Effector memory CD4-positive, alpha-beta T cell (primary cell): ENCODE measurements around the gene STX16.

Source experiments
- DNase-seq, 3 donors: peaks; one replicate each; pipeline ENCODE4 v3.0.0-alpha.2; 2020
- H3K27ac ChIP-seq: 2 replicates; pipeline ENCODE4 v1.7.0; 2013; ENCODE audit warnings: mild to moderate bottlenecking, low read length, moderate library complexity; ENCODE audit not compliant: insufficient read depth, poor library complexity, severe bottlenecking
- H3K27me3 ChIP-seq: replicated peaks from 2 replicates; pipeline ENCODE4 v1.7.0; 2013; ENCODE audit warnings: mild to moderate bottlenecking, low read length; ENCODE audit not compliant: insufficient read depth, control insufficient read depth, poor library complexity, severe bottlenecking
- H3K36me3 ChIP-seq: 2 replicates; pipeline ENCODE4 v1.7.0; 2013; ENCODE audit warnings: mild to moderate bottlenecking, low read length, moderate library complexity; ENCODE audit not compliant: control insufficient read depth, insufficient read depth
- H3K4me1 ChIP-seq: 2 replicates; pipeline ENCODE4 v1.7.0; 2013; ENCODE audit warnings: low read length, mild to moderate bottlenecking; ENCODE audit not compliant: control insufficient read depth, insufficient read depth, poor library complexity, severe bottlenecking
- H3K4me3 ChIP-seq: 2 replicates; pipeline ENCODE4 v1.7.0; 2013; ENCODE audit warnings: low read length, low read depth, mild to moderate bottlenecking; ENCODE audit not compliant: insufficient read depth, poor library complexity, severe bottlenecking
- H3K9me3 ChIP-seq: 2 replicates; pipeline ENCODE4 v1.7.0; 2013; ENCODE audit warnings: mild to moderate bottlenecking, low read length, moderate library complexity; ENCODE audit not compliant: control insufficient read depth

The STX16 gene

DNA sequence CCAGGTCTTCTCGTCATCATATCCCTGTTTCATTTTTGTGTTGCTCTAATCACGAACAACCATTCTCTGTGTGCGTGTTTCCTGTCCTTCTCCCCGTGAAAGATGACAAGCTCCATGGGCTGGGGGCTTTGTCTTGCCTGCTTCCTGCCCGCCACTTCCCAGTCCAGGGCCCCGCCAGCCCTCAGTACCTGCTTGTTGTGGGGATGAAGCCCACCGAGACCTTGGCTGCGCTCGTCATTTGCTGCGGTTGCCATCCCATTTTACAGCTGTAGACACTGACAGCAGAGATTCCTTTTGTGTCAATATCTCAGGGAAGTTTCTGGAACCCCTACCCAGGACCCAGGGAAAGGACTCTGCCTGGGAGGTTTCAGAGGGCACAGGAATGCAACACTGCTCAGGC lies 40.3 kb upstream of the STX16 start:
- H3K27me3 ChIP-seq: no peaks in the 10 kb centered on the region
- DNase-seq: no peak
- no peak overlapping the region for H3K4me3 ChIP-seq
- H3K9me3 ChIP-seq: no peaks in the 10 kb centered on the region
- H3K36me3 ChIP-seq: no peaks in the 10 kb centered on the region
- no peak overlapping the region for H3K27ac ChIP-seq
- no peaks in the 10 kb centered on the region for H3K4me1 ChIP-seq

DNA sequence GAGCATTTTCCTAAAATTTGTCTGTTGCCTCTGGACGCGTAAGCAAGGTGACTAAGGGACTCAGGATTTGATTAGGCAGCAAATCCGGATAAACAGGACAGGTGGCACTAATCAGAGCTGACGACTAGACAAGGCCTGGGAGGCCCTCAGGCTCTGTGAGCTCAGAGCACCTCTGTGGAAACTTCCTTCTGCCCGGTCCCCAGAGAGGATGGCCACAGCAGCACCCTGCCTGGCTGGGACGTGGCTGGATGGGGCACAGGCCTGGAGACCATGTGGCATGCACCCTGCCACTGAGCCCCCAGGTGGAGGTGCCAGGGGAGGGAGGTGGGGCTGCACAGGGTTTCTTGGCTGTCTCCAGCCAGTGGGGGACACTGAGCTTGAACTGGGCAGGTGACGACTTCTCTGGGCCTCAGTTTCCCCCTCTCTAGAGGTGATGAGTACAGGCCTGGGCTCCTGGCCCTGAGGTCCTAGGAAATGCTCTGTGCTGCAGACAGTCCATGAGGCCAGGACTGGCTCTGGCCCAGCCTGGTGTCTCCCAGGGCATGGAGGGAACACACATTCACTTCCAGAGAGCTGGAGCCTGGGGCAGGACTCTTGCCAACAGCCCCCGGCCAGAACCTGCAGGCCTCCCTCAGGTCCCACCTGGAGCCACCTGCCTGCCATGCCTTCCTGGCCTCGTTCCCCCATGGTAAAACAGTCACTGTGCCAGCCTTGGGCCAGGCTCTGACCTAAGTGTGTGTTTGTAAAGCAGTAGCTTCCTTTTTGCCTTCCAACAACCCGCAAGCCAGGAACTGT lies 39.6 kb upstream of the STX16 start:
- DNase-seq: no peak
- Histone ChIP-seq H3K9me3 (no peaks in the 10 kb centered on the region), H3K27me3 (no peaks in the 10 kb centered on the region), H3K36me3 (no peaks in the 10 kb centered on the region), H3K4me1 (no peaks in the 10 kb centered on the region), H3K27ac (no peak overlapping the region), H3K4me3 (no peak overlapping the region)

DNA sequence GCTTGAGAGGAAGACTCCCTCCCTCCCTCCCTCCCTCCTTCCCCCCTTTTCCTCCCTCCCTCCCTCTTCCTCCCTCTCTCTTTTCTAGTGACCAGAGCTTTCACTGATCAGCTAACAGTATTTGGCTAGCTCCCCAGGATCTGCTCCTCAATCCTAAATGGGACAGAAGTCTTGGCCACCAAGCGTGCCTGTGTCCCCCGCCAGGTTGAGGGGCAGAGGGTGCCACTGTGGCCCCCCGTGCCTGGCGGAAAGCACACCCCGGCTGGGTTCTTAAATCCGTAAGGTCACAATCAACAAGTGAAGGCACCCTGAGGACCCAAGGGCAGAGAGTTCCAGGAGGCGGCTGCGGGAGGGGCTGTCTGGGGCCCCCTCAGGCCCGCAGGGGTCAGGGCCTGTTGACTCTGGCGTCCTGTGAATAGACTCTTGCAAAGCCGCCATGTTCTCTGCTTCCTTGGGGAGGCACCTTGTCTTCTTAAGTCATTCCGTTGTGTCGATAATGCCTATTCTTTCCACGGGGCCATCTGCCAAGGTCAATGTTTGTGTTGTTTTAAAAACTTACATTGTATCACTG lies 38.9 kb upstream of the STX16 start:
- no peak overlapping the region for H3K4me3 ChIP-seq
- DNase-seq: no peak
- H3K27ac ChIP-seq: no peak overlapping the region
- H3K4me1 ChIP-seq: no peaks in the 10 kb centered on the region
- no peaks in the 10 kb centered on the region for H3K36me3 ChIP-seq
- no peaks in the 10 kb centered on the region for H3K27me3 ChIP-seq
- H3K9me3 ChIP-seq: no peaks in the 10 kb centered on the region

DNA sequence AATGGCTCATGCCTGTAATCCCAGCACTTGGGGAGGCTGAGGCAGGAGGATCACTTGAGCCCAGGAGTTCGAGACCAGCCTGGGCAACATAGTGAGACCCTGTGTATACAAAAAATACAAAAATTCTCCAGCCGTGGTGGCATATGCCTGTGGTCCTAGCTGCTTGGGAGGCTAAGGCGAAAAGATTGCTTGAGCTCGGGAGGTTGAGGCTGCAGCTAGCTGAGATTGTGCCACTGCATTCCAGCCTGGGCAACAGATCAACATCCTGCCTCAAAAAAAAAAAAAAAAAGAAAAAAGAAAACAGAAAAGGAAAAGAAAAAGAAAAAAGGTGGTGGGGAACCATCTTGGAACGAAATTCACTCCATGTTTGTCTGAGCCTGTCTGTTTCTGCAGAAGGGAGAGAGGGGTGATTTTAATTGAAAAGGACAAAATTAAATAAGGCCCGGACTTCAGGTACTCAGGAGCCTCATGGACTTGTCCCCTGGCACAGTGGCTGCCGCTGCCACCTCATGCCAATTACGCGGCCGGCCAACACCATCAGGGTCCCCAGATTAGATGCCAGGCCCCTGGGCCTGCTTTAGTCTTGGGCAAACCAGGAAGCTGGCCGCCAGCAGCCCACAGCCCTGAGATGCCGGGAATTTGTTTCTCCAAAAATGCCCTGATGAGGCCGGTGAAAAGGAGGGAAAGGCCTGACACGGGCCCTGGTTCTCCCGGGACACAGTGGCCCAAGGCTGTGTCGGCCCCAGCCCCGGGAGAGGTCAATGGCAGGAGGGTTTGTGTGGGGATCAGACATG lies 37.8 kb upstream of the STX16 start:
- no peaks in the 10 kb centered on the region for H3K9me3 ChIP-seq
- no peak overlapping the region for H3K27ac ChIP-seq
- no peaks in the 10 kb centered on the region for H3K4me1 ChIP-seq
- no peak overlapping the region for H3K4me3 ChIP-seq
- H3K36me3 ChIP-seq: no peaks in the 10 kb centered on the region
- no peaks in the 10 kb centered on the region for H3K27me3 ChIP-seq
- DNase-seq: no peak

DNA sequence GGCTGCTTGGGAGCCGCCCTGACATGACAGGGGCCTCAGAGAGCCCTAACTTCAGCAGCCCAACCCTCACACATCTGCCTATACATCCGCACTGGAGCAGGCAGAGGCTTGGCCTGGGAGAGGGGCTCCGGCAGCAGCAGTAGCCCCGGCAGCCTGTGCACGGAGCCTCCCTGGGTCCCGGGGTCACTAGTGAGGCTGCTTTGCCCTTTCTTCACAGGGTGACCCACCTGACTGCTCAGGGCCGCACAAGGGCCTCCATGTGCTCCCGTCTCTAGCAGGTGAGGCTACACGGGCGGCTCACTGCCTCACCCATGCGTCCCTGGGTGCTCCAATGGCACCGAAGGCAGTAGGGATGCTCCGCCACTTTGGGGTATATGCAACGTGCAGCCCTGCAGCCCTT lies 36.7 kb upstream of the STX16 start:
- no peak overlapping the region for H3K27ac ChIP-seq
- H3K36me3 ChIP-seq: no peaks in the 10 kb centered on the region
- no peaks in the 10 kb centered on the region for H3K27me3 ChIP-seq
- no peak for DNase-seq
- no peaks in the 10 kb centered on the region for H3K9me3 ChIP-seq
- no peak overlapping the region for H3K4me3 ChIP-seq
- no peaks in the 10 kb centered on the region for H3K4me1 ChIP-seq

DNA sequence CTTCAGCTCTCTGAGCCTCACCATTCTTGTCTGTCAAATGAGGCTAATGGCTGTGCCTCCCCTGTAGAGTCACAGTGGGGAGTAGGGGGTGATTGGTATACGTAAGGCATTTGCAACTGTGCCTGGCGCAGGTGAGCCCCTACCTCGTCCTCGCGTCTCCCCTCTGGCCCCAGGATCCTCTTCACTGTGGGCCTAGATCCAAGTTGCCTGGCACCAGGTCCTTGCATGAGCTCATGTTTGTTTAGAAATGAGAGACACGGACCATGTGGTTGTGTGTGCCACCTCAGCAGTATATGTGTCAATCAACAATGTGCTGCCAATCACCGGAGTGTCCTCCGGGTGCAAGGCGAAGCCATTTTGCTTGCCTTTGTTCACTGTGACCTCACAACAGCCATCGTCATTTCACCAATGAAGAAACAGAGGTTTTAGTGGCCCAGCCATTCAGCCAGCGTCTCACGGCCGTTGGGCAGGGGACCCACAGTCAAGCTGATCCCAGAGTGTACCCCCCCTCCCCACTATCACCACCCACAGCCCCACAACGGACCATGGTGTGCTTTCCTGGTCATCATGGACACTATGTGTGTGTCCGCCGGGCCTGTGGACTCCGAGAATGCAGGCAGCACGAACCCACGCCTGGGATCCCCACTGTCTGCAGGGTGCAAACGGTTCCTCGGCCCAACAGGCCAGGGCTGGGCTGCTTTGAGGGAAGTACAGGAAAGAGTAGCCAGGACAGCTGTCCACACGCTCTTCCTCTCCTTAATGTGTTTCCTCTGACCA lies 35.9 kb upstream of the STX16 start:
- Histone ChIP-seq H3K27ac (no peak overlapping the region), H3K27me3 (no peaks in the 10 kb centered on the region), H3K36me3 (no peaks in the 10 kb centered on the region), H3K4me1 (no peaks in the 10 kb centered on the region), H3K9me3 (no peaks in the 10 kb centered on the region), H3K4me3 (no peak overlapping the region)
- DNase-seq: no peak

DNA sequence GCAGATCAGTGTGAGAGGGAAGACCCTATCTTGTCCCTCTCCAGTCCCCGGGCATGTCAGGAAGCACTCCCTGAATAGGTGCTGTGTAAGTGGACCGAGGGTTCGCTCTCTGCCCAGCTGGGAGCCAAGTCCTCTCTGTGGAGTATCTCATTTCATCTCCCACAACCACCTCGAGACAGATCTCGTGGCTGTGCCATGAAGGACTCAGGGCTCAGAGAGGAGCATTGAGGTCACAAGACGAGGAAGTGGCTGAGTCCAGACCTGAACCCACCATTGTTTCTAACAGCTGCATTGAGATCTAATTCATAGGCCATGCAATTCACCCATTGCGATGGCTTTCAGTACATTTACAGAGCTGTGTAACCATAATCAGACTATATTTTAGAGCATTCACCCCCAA lies 34.7 kb upstream of the STX16 start:
- no peaks in the 10 kb centered on the region for H3K4me1 ChIP-seq
- H3K27me3 ChIP-seq: no peaks in the 10 kb centered on the region
- no peak overlapping the region for H3K4me3 ChIP-seq
- no peaks in the 10 kb centered on the region for H3K36me3 ChIP-seq
- no peaks in the 10 kb centered on the region for H3K9me3 ChIP-seq
- DNase-seq: no peak
- no peak overlapping the region for H3K27ac ChIP-seq

DNA sequence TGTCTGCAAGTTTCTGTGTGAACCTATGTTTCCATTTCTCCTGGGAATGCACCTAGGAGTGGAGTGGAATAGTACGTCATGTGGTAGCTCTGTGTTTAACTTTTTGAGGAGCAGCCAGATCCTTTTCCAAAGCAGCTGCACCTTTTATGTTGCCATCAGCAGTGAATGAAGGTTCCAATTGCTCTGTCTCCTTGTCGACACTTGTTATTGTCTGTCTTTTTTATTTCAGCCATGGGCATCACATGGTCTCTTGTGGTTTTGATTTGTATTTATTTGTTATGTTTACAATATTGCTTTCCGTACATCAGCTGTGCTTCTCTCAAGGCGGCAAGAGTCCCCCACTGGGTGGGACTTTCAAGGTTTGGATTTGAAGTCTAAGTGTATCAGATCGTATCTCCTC lies 33.9 kb upstream of the STX16 start:
- DNase-seq: no peak
- Histone ChIP-seq H3K4me1 (no peaks in the 10 kb centered on the region), H3K9me3 (no peaks in the 10 kb centered on the region), H3K27ac (no peak overlapping the region), H3K27me3 (no peaks in the 10 kb centered on the region), H3K4me3 (no peak overlapping the region), H3K36me3 (no peaks in the 10 kb centered on the region)

DNA sequence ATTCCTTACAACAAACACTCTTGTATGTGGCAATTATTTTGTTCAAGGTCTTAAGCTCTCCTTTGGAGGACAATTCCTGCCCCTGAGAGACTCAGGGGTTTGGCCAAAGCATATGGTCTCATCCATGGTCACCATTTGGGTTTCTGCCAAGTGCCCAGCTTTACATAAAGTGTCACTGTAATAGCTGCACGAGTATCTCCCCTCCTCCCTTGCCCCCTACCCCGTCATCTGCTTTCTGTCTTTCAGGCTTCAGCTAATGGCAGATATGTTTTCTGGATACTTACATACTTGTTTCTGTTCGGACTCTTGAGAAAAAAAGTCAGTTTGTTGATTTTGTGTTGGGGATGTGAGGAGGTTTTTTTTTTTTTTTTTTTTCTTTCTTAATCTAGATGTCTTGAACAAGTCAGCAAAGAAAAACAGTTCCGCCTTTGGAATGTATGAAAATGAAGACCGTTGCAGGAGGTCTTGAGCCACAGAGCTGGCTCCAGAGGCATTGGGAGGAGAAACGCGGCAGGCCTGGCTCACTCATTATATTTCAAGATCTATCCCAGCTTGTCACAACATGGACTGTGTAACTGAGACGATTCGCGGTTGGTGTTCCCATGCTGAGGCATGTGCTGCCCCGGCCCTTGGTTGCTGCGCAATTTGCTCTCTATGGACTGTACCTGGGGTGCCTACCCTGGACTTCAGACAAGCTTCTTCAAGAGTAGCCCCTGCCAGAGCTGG lies 32.6 kb upstream of the STX16 start:
- Histone ChIP-seq H3K4me1 (no peaks in the 10 kb centered on the region), H3K27ac (no peak overlapping the region), H3K27me3 (no peaks in the 10 kb centered on the region), H3K4me3 (no peak overlapping the region), H3K9me3 (no peaks in the 10 kb centered on the region), H3K36me3 (no peaks in the 10 kb centered on the region)
- no peak for DNase-seq
